MCF 10A (cell line): ENCODE results near the gene SDF2. TPM values are rescaled to one million over a fixed set of nuclear protein-coding genes. Genes with fewer than 3 reads are reported as not detected.

Experiments
- BruUV-seq: library from RNA; stranded (reverse); fragments of 400-500 nt; replicated peaks from 2 replicates; lab custom pipeline; 2021; lab: Mats Ljungman, UMichigan
- CTCF ChIA-PET: fragments of 300-600 bp; sonication (Branson Sonifier 250); formaldehyde crosslinking; extraction: SDS; loops from one replicate; lab custom pipeline; 2021; ENCODE audit warnings: antibody characterized with exemption, inconsistent platforms; lab: Yijun Ruan, JAX
- POLR2A ChIA-PET: fragments of 300-600, 350-650 bp; sonication (Branson Sonifier 250); formaldehyde crosslinking; extraction: SDS; loops from one replicate; lab custom pipeline; 2020; ENCODE audit warnings: antibody characterized with exemption, inconsistent platforms; lab: Yijun Ruan, JAX
- DNase-seq: peaks from one replicate; pipeline ENCODE4 v3.0.0-alpha.2; 2018; ENCODE audit not compliant: unreplicated experiment
- H3K27ac Mint-ChIP-seq: one replicate; pipeline ENCODE4 v1.8.0; 2022; ENCODE audit warnings: mild to moderate bottlenecking, low read depth, mixed read lengths; ENCODE audit not compliant: unreplicated experiment
- H3K27me3 Mint-ChIP-seq: one replicate; pipeline ENCODE4 v1.8.0; 2022; ENCODE audit warnings: mixed read lengths; ENCODE audit not compliant: insufficient read depth, unreplicated experiment
- H3K36me3 Mint-ChIP-seq: one replicate; pipeline ENCODE4 v1.8.0; 2022; ENCODE audit warnings: mild to moderate bottlenecking, moderate library complexity, mixed read lengths; ENCODE audit not compliant: insufficient read depth, unreplicated experiment
- H3K4me1 Mint-ChIP-seq: one replicate; pipeline ENCODE4 v1.8.0; 2022; ENCODE audit warnings: mixed read lengths; ENCODE audit not compliant: insufficient read depth, unreplicated experiment
- H3K4me3 Mint-ChIP-seq: one replicate; pipeline ENCODE4 v1.8.0; 2022; ENCODE audit warnings: mild to moderate bottlenecking, moderate library complexity, mixed read lengths; ENCODE audit not compliant: unreplicated experiment
- H3K9me3 Mint-ChIP-seq: one replicate; pipeline ENCODE4 v1.8.0; 2022; ENCODE audit warnings: mixed read lengths; ENCODE audit not compliant: unreplicated experiment
- CTCF ChIP-seq: fragments of 200-600 bp; IDR thresholded peaks from one replicate; pipeline ENCODE4 v1.8.0; 2022; ENCODE audit warnings: antibody characterized with exemption, mild to moderate bottlenecking; ENCODE audit not compliant: unreplicated experiment
- intact Hi-C: fragments of 100-400 bp; cut with micrococcal nuclease; formaldehyde crosslinking; loops from 2 replicates; pipeline ENCODE4 v1.14.1; 2022
- total RNA-seq: library from RNA; stranded (reverse); gene quantifications from 2 replicates; pipeline ENCODE4 v1.2.3, GENCODE V29; 2022

Gene SDF2
- total RNA-seq, 1 experiment from 2014 or later = 31.4 TPM

- H3K27ac Mint-ChIP-seq = no peak overlapping the region
- intact Hi-C loops = no loop called here
- no peak overlapping the region for H3K4me3 Mint-ChIP-seq
- POLR2A ChIA-PET = interaction anchor here (0.6 kb wide), 1 partner anchor 36 kb away, joined by 3 read pairs; no protein-coding TSS in a partner anchor
- no peaks in the 10 kb centered on the region for H3K9me3 Mint-ChIP-seq
- TF ChIP-seq CTCF = no peak
- no peaks in the 10 kb centered on the region for H3K4me1 Mint-ChIP-seq
- BruUV-seq = no TSS peak
- no peaks in the 10 kb centered on the region for H3K27me3 Mint-ChIP-seq
- H3K36me3 Mint-ChIP-seq = peaks cover 99% of the 10 kb centered on the region
- CTCF ChIA-PET = no interaction called here
- peak; percentile 52 for DNase-seq
These were observed 23.3 kb upstream of the SDF2 start for GRCh38 chr17:28684963-28685362.

GRCh38 chr17:28682655-28683054, 20.9 kb upstream of the SDF2 start:
- intact Hi-C loops = no loop called here
- Mint-ChIP-seq H3K9me3 (no peaks in the 10 kb centered on the region), H3K36me3 (peaks cover 98% of the 10 kb centered on the region), H3K4me3 (no peak overlapping the region), H3K27ac (no peak overlapping the region), H3K4me1 (no peaks in the 10 kb centered on the region), H3K27me3 (no peaks in the 10 kb centered on the region)
- TF ChIP-seq CTCF = no peak
- ChIA-PET CTCF (interaction anchor here (0.6 to 1.8 kb wide), 2 partner anchors 8 to 431 kb away, joined by 3 to 6 read pairs; no protein-coding TSS in a partner anchor), POLR2A (interaction anchor here (1.2 to 3.6 kb wide), 4 partner anchors 8 to 28 kb away, joined by 3 to 11 read pairs (median 4); partner anchors contain the start of genes SDF2 and SUPT6H)
- no peak for DNase-seq
- BruUV-seq = no TSS peak

- POLR2A ChIA-PET = interaction anchor here (1.2 to 3.9 kb wide), 2 partner anchors 8 to 14 kb away, joined by 4 to 28 read pairs; partner anchors contain the start of genes SDF2 and SUPT6H
- CTCF ChIA-PET = interaction anchor here (0.6 to 2.9 kb wide), 11 partner anchors 11 to 441 kb away, joined by 3 to 13 read pairs (median 4); partner anchors contain the start of gene BLTP2
- no peak overlapping the region for H3K4me3 Mint-ChIP-seq
- intact Hi-C loops = loop anchor here (1.0 kb wide), 1 partner anchor 32 kb away; no protein-coding TSS in a partner anchor
- H3K9me3 Mint-ChIP-seq = no peaks in the 10 kb centered on the region
- BruUV-seq = no TSS peak
- H3K27me3 Mint-ChIP-seq = no peaks in the 10 kb centered on the region
- TF ChIP-seq CTCF = no peak
- H3K4me1 Mint-ChIP-seq = no peaks in the 10 kb centered on the region
- no peak overlapping the region for H3K27ac Mint-ChIP-seq
- peak; percentile 43 for DNase-seq
- peaks cover 98% of the 10 kb centered on the region for H3K36me3 Mint-ChIP-seq
These were observed 14.3 kb upstream of the SDF2 start for GRCh38 chr17:28675980-28676379.

- H3K36me3 Mint-ChIP-seq = peaks cover 98% of the 10 kb centered on the region
- no peaks in the 10 kb centered on the region for H3K4me1 Mint-ChIP-seq
- CTCF ChIA-PET = interaction anchor here (0.6 to 2.9 kb wide), 14 partner anchors 8 to 904 kb away, joined by 3 to 13 read pairs (median 4); partner anchors contain the start of gene BLTP2
- POLR2A ChIA-PET = interaction anchor here (1.2 to 3.9 kb wide), 2 partner anchors 8 to 14 kb away, joined by 4 to 28 read pairs; partner anchors contain the start of genes SDF2 and SUPT6H
- H3K27ac Mint-ChIP-seq = no peak overlapping the region
- no peaks in the 10 kb centered on the region for H3K27me3 Mint-ChIP-seq
- no peaks in the 10 kb centered on the region for H3K9me3 Mint-ChIP-seq
- no TSS peak for BruUV-seq
- DNase-seq = no peak
- intact Hi-C loops = no loop called here
- TF ChIP-seq CTCF = no peak
- H3K4me3 Mint-ChIP-seq = no peak overlapping the region
These were observed 13.8 kb upstream of the SDF2 start for GRCh38 chr17:28675490-28675889.
